WTC11 (cell line): ENCODE data around the gene TYW1B.
"Not testable (repeated sequence)": the region's sequence is repeated elsewhere in the genome, so short reads cannot be mapped to it uniquely, and the experiment has no call there.

Source experiments
- ESRRA ChIP-seq: sonication (generic); formaldehyde crosslinking; IDR thresholded peaks from 2 replicates; pipeline ENCODE4 v1.8.1; 2022; ENCODE audit warnings: mild to moderate bottlenecking, missing genetic modification reagents, borderline replicate concordance
- ETV6 ChIP-seq: sonication (generic); formaldehyde crosslinking; IDR thresholded peaks from 2 replicates; pipeline ENCODE4 v1.8.1; 2022; ENCODE audit warnings: mild to moderate bottlenecking, missing genetic modification reagents
- IRF1 ChIP-seq: sonication (generic); formaldehyde crosslinking; IDR thresholded peaks from 2 replicates; pipeline ENCODE4 v1.8.0; 2023; ENCODE audit warnings: missing genetic modification reagents
- IRF2 ChIP-seq: sonication (generic); formaldehyde crosslinking; IDR thresholded peaks from 2 replicates; pipeline ENCODE4 v1.8.0; 2022; ENCODE audit warnings: low read depth, missing genetic modification reagents, borderline replicate concordance
- TEAD1 ChIP-seq: sonication (generic); formaldehyde crosslinking; IDR thresholded peaks from 2 replicates; pipeline ENCODE4 v1.8.0; 2022; ENCODE audit warnings: mild to moderate bottlenecking, missing genetic modification reagents
- ZNF416 ChIP-seq: fragments of 250-450 bp; sonication (Bioruptor Pico); IDR thresholded peaks from 2 replicates; pipeline ENCODE4 v1.9.0; 2021; ENCODE audit warnings: mild to moderate bottlenecking, inconsistent platforms
- TF ChIP-seq, protein P1 (sequence below): fragments of 200-600 bp; IDR thresholded peaks from 2 replicates; pipeline ENCODE4 v1.8.0; 2022; ENCODE audit warnings: antibody characterized with exemption
- TF ChIP-seq, protein P2 (sequence below): sonication (generic); formaldehyde crosslinking; IDR thresholded peaks from 2 replicates; pipeline ENCODE4 v1.8.1; 2023; ENCODE audit warnings: mild to moderate bottlenecking, missing genetic modification reagents

- not testable (repeated sequence) for TF ChIP-seq ZNF416; ETV6 (CRISPR knock-in tag); IRF1 (CRISPR knock-in tag); ESRRA (CRISPR knock-in tag); TEAD1 (CRISPR knock-in tag); IRF2 (CRISPR knock-in tag)
- TF ChIP-seq, protein P1, sequence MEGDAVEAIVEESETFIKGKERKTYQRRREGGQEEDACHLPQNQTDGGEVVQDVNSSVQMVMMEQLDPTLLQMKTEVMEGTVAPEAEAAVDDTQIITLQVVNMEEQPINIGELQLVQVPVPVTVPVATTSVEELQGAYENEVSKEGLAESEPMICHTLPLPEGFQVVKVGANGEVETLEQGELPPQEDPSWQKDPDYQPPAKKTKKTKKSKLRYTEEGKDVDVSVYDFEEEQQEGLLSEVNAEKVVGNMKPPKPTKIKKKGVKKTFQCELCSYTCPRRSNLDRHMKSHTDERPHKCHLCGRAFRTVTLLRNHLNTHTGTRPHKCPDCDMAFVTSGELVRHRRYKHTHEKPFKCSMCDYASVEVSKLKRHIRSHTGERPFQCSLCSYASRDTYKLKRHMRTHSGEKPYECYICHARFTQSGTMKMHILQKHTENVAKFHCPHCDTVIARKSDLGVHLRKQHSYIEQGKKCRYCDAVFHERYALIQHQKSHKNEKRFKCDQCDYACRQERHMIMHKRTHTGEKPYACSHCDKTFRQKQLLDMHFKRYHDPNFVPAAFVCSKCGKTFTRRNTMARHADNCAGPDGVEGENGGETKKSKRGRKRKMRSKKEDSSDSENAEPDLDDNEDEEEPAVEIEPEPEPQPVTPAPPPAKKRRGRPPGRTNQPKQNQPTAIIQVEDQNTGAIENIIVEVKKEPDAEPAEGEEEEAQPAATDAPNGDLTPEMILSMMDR = not testable (repeated sequence)
- TF ChIP-seq, protein P2, sequence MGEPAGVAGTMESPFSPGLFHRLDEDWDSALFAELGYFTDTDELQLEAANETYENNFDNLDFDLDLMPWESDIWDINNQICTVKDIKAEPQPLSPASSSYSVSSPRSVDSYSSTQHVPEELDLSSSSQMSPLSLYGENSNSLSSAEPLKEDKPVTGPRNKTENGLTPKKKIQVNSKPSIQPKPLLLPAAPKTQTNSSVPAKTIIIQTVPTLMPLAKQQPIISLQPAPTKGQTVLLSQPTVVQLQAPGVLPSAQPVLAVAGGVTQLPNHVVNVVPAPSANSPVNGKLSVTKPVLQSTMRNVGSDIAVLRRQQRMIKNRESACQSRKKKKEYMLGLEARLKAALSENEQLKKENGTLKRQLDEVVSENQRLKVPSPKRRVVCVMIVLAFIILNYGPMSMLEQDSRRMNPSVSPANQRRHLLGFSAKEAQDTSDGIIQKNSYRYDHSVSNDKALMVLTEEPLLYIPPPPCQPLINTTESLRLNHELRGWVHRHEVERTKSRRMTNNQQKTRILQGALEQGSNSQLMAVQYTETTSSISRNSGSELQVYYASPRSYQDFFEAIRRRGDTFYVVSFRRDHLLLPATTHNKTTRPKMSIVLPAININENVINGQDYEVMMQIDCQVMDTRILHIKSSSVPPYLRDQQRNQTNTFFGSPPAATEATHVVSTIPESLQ = not testable (repeated sequence)
These were observed 187.3 kb downstream of the TYW1B start for GRCh38 chr7:72640740-72641139.
